CD14-positive monocyte (primary cell): ENCODE data around the gene KRTAP10-2. TPM values are rescaled to one million over a fixed set of nuclear protein-coding genes. Genes with fewer than 3 reads are reported as not detected.

Experiments
- DNase-seq, 3 donors: peaks; one replicate each; pipeline ENCODE4 v3.0.0-alpha.2; 2011 to 2022
- H2AFZ ChIP-seq: 2 replicates; pipeline ENCODE4 v1.6.0; 2012; ENCODE audit warnings: mild to moderate bottlenecking, low read depth, low read length, inconsistent platforms; ENCODE audit not compliant: insufficient read depth, poor library complexity, severe bottlenecking
- H3K27ac ChIP-seq, 2 donors: 1 replicate in 1 of 2; 2 replicates in 1 of 2; pipeline ENCODE4 v1.5.1; 2012 to 2013; ENCODE audit warnings: low read length in 2 of 2, control low read depth in 1 of 2, inconsistent platforms in 1 of 2, low read depth in 1 of 2, mild to moderate bottlenecking in 1 of 2
- H3K27me3 ChIP-seq, 2 donors: one replicate each; pipeline versions ENCODE4 v1.6.0 to v1.6.1; 2011 to 2013; ENCODE audit warnings: low read length in 2 of 2; ENCODE audit not compliant: control insufficient read depth in 2 of 2, insufficient read depth in 2 of 2
- H3K36me3 ChIP-seq, 2 donors: replicated peaks in 1 of 2; 1 replicate in 1 of 2; 2 replicates in 1 of 2; pipeline versions ENCODE4 v1.5.1 to v1.6.1; 2012 to 2013; ENCODE audit warnings: low read length in 2 of 2, control low read depth in 1 of 2, inconsistent platforms in 1 of 2, mild to moderate bottlenecking in 1 of 2; ENCODE audit not compliant: insufficient read depth in 2 of 2, control insufficient read depth in 1 of 2
- H3K4me1 ChIP-seq, 2 donors: 1 replicate in 1 of 2; 2 replicates in 1 of 2; pipeline versions ENCODE4 v1.5.1 to v1.6.1; 2012 to 2013; ENCODE audit warnings: low read length in 2 of 2, control low read depth in 1 of 2, inconsistent platforms in 1 of 2, mild to moderate bottlenecking in 1 of 2, moderate library complexity in 1 of 2; ENCODE audit not compliant: insufficient read depth in 2 of 2, control insufficient read depth in 1 of 2
- H3K4me2 ChIP-seq: replicated peaks from 2 replicates; pipeline ENCODE3; 2012; ENCODE audit warnings: low read length, moderate library complexity, mild to moderate bottlenecking; ENCODE audit not compliant: poor library complexity, severe bottlenecking; ENCODE audit errors: extremely low read depth
- H3K4me3 ChIP-seq, 3 experiments: fragments of 200-600 bp in 1 of 3; sonication (generic) in 1 of 3; replicated peaks in 1 of 3; 1 replicate in 2 of 3; 2 replicates in 1 of 3; pipeline ENCODE4 v1.5.1; 2011 to 2013; ENCODE audit warnings: low read length in 3 of 3, mild to moderate bottlenecking in 3 of 3, control low read depth in 2 of 3, low read depth in 2 of 3, inconsistent platforms in 1 of 3, moderate library complexity in 1 of 3
- H3K79me2 ChIP-seq: 2 replicates; pipeline ENCODE4 v1.6.0; 2012; ENCODE audit warnings: mild to moderate bottlenecking, control low read depth, inconsistent platforms, low read length, moderate library complexity; ENCODE audit not compliant: insufficient read depth
- H3K9ac ChIP-seq: 2 replicates; pipeline ENCODE4 v1.6.0; 2017; ENCODE audit warnings: low read length, mild to moderate bottlenecking; ENCODE audit not compliant: insufficient read depth, poor library complexity, severe bottlenecking
- H3K9me3 ChIP-seq, 2 donors: replicated peaks in 1 of 2; 1 replicate in 1 of 2; 2 replicates in 1 of 2; pipeline versions ENCODE4 v1.5.1 to v1.6.1; 2012 to 2013; ENCODE audit warnings: low read length in 2 of 2, control low read depth in 1 of 2; ENCODE audit not compliant: control insufficient read depth in 1 of 2, insufficient read depth in 1 of 2
- H4K20me1 ChIP-seq: 2 replicates; pipeline ENCODE4 v1.6.0; 2012; ENCODE audit warnings: mild to moderate bottlenecking, low read length, control low read depth, moderate library complexity; ENCODE audit not compliant: insufficient read depth
- H3K27ac Mint-ChIP-seq, 7 donors: one replicate each; pipeline ENCODE4 v1.8.0; 2020; ENCODE audit warnings: mild to moderate bottlenecking in 7 of 7, mixed read lengths in 7 of 7, moderate library complexity in 6 of 7, inconsistent platforms in 2 of 7
- H3K27me3 Mint-ChIP-seq, 3 donors: one replicate each; pipeline ENCODE4 v1.8.0; 2021 to 2022; ENCODE audit warnings: low read depth in 3 of 3, mild to moderate bottlenecking in 3 of 3, mixed read lengths in 3 of 3, moderate library complexity in 3 of 3, inconsistent platforms in 1 of 3
- H3K36me3 Mint-ChIP-seq, 2 donors: one replicate each; pipeline ENCODE4 v1.8.0; 2020; ENCODE audit warnings: mixed read lengths in 2 of 2, inconsistent platforms in 1 of 2, mild to moderate bottlenecking in 1 of 2
- H3K4me1 Mint-ChIP-seq: one replicate; pipeline ENCODE4 v1.8.0; 2020; ENCODE audit warnings: mild to moderate bottlenecking, mixed read lengths
- H3K4me3 Mint-ChIP-seq, 2 donors: one replicate each; pipeline ENCODE4 v1.8.0; 2020; ENCODE audit warnings: mild to moderate bottlenecking in 2 of 2, mixed read lengths in 2 of 2, moderate library complexity in 1 of 2
- H3K9me3 Mint-ChIP-seq, 7 donors: one replicate each; pipeline ENCODE4 v1.8.0; 2020 to 2022; ENCODE audit warnings: mixed read lengths in 7 of 7, mild to moderate bottlenecking in 6 of 7, moderate library complexity in 6 of 7, inconsistent platforms in 2 of 7
- WGBS: methylation state at CpG from one replicate; pipeline ENCODE4 v1.1.5; 2013; ENCODE audit warnings: missing lambda C conversion rate; ENCODE audit not compliant: insufficient coverage; 5-methylcytosine and 5-hydroxymethylcytosine counted together
- intact Hi-C, 2 donors: fragments of 100-400 bp; cut with micrococcal nuclease; formaldehyde crosslinking; loops; one replicate each; pipeline versions ENCODE4 v1.15.0 to v1.15.1; 2023
- polyA plus RNA-seq, 3 donors: library from polyadenylated mRNA; depleted of rRNA in 1 of 3; unstranded in 2 of 3; stranded (reverse) in 1 of 3; fragments of 300-500 nt in 2 of 3; fragments of >200 nt in 1 of 3; fragmentation: Illumina TruSeq in 2 of 3; gene quantifications; 1 replicate in 2 of 3; 2 replicates in 1 of 3; pipeline ENCODE4 v1.2.3, GENCODE V29; 2012 to 2021
- TF ChIP-seq, protein P1 (sequence below): fragments of 200-600 bp; IDR thresholded peaks from one replicate; pipeline ENCODE4 v1.8.0; 2022; ENCODE audit warnings: antibody characterized with exemption, mild to moderate bottlenecking

Gene KRTAP10-2
- polyA plus RNA-seq, 3 donors = not detected

DNA sequence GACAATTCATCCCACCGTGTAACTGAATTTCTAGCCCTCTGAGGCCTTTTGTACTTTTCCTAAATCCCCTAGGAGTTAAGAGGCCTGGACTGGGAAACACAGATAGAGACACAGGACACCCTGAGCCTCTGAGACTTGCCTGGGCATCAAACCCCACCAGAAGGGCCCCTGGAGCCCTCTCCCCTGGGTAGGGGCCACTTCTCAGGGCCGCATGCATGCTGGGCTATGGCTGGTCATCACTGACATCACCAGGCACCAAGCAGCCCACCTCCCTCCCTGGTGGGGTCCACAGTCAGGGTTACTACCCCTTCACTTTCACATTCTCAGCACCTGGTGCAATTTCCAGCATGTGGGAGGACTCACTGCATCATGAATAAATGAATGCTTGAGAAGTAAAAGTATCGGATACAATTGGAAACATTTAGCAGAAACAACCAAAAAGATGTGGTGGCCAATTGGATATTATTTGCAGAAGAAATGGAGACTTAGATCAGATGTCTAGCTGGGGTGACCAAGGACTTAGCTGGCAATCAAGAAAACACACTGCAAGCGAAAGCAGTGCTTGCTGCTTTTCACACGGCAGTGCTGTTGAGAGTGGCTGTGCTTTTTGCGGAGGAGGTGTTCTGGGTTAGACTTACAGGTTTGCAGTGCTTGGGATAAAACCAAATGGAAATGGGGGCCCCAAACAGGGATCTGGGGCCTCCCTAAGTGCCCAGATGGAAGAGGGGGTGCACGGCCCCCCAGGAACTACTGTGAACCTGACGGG lies 48.1 kb upstream of the KRTAP10-2 start:
- no peak overlapping the region for H3K4me3 Mint-ChIP-seq
- Histone ChIP-seq H3K79me2 (no peaks in the 10 kb centered on the region), H3K9ac (no peak overlapping the region), H3K4me2 (no peak overlapping the region), H4K20me1 (no peaks in the 10 kb centered on the region), H3K9me3 (peaks cover 0 to 3% of the 10 kb centered on the region in 2 donors), H3K27ac (no peak overlapping the region), H3K4me1 (no peaks in the 10 kb centered on the region), H3K36me3 (no peaks in the 10 kb centered on the region), H2AFZ (no peak overlapping the region), H3K27me3 (no peaks in the 10 kb centered on the region), H3K4me3 (no peak overlapping the region)
- no peaks in the 10 kb centered on the region for H3K4me1 Mint-ChIP-seq
- H3K27me3 Mint-ChIP-seq = peaks cover 5 to 6% (median 6%) of the 10 kb centered on the region in 3 donors
- 86% methylated on average over 5 of the region's 8 CpGs for WGBS
- H3K9me3 Mint-ChIP-seq = peaks cover 0 to 11% (median 5%) of the 10 kb centered on the region in 7 donors
- no peak for DNase-seq
- intact Hi-C loops = no loop called here
- no peaks in the 10 kb centered on the region for H3K36me3 Mint-ChIP-seq
- TF ChIP-seq, protein P1, sequence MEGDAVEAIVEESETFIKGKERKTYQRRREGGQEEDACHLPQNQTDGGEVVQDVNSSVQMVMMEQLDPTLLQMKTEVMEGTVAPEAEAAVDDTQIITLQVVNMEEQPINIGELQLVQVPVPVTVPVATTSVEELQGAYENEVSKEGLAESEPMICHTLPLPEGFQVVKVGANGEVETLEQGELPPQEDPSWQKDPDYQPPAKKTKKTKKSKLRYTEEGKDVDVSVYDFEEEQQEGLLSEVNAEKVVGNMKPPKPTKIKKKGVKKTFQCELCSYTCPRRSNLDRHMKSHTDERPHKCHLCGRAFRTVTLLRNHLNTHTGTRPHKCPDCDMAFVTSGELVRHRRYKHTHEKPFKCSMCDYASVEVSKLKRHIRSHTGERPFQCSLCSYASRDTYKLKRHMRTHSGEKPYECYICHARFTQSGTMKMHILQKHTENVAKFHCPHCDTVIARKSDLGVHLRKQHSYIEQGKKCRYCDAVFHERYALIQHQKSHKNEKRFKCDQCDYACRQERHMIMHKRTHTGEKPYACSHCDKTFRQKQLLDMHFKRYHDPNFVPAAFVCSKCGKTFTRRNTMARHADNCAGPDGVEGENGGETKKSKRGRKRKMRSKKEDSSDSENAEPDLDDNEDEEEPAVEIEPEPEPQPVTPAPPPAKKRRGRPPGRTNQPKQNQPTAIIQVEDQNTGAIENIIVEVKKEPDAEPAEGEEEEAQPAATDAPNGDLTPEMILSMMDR = no peak
- H3K27ac Mint-ChIP-seq = no peak overlapping the region

DNA sequence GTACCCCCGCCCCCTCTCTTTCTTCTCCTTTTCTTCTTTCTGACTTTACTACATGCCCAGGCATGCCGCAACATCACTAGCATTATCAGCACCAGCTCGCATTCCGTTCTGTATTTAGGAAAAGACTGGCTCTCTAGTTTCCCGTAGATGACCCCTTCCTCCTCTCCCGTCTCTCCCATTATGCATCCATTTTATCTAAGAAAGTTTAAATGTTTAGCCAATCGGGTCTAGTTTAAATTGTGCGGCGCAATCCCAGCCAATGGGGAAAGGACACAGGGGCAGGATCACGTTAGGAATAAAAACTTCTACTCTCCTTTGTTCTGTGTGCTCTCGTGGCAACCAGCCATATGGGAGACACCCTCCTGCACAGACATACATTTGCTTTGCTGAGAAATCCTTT lies 46.8 kb upstream of the KRTAP10-2 start:
- Histone ChIP-seq H3K9ac (no peak overlapping the region), H3K4me2 (no peak overlapping the region), H3K27ac (no peak overlapping the region), H3K9me3 (no peaks in the 10 kb centered on the region), H3K4me3 (no peak overlapping the region), H3K27me3 (no peaks in the 10 kb centered on the region), H4K20me1 (no peaks in the 10 kb centered on the region), H3K36me3 (no peaks in the 10 kb centered on the region), H3K4me1 (no peaks in the 10 kb centered on the region), H2AFZ (no peak overlapping the region), H3K79me2 (no peaks in the 10 kb centered on the region)
- no peaks in the 10 kb centered on the region for H3K36me3 Mint-ChIP-seq
- H3K4me3 Mint-ChIP-seq = no peak overlapping the region
- peaks cover 0 to 2% (median 0%) of the 10 kb centered on the region in 7 donors for H3K9me3 Mint-ChIP-seq
- no peak overlapping the region for H3K27ac Mint-ChIP-seq
- peaks cover 2 to 13% (median 6%) of the 10 kb centered on the region in 3 donors for H3K27me3 Mint-ChIP-seq
- 88% methylated on average over 6 of the region's 11 CpGs for WGBS
- intact Hi-C loops = no loop called here
- no peaks in the 10 kb centered on the region for H3K4me1 Mint-ChIP-seq
- DNase-seq = no peak
- TF ChIP-seq, protein P1 = no peak
